ENCODE measurements around the gene SURF1. TPM values are rescaled to one million over a fixed set of nuclear protein-coding genes. Genes with fewer than 3 reads are reported as not detected.
"Not testable (repeated sequence)": the region's sequence is repeated elsewhere in the genome, so short reads cannot be mapped to it uniquely, and the experiment has no call there.

The SURF1 gene
- total and polyA plus RNA-seq, 5 donors from 2014 or later: 41.8 to 120 (median 115) TPM

DNA sequence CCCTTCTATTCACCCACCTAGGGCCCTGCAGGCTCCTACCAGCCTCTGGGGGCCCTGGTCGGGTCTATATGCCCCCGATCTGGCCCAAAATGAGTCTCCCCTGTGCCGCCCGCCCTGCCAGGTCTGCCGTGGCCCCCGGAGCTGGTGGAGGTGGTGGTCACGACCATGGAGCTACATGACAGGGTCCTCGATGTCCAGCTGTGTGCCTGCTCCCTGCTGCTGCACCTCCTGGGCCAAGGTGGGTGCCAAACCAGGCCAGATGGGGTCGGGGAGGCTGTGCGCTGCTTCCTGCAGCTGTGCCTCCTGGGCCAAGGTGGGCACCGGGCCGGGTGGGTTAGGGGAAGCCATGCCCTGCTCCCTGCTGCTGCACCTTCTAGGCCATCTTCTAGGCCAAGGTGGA, 44.0 kb upstream of the SURF1 start:
- H3K9me3 ChIP-seq (ENCODE audit: control insufficient read depth in 2 of 2, low read length in 2 of 2): no peaks in the 10 kb centered on the region
- Mint-ChIP-seq H3K27me3 (no peaks in the 10 kb centered on the region), H3K27ac (no peak overlapping the region), H3K36me3 (no peaks in the 10 kb centered on the region), H3K4me1 (peaks cover 0 to 4% (median 4%) of the 10 kb centered on the region in 4 donors), H3K4me3 (no peak overlapping the region), H3K9me3 (no peaks in the 10 kb centered on the region)
- H3K36me3 ChIP-seq (ENCODE audit: control insufficient read depth, insufficient read depth, low read length): peaks cover 2% of the 10 kb centered on the region
- H3K4me1 ChIP-seq (ENCODE audit: control insufficient read depth, insufficient read depth, low read length, poor library complexity, severe bottlenecking): no peaks in the 10 kb centered on the region
- H3K4me3 ChIP-seq (ENCODE audit: low read depth, low read length): no peak overlapping the region
- ATAC-seq (ENCODE audit: low read depth in 2 of 2): no peak
- no peak for DNase-seq
- H3K27ac ChIP-seq (ENCODE audit: insufficient read depth, low read length, poor library complexity, severe bottlenecking): no peak overlapping the region
- H3K27me3 ChIP-seq (ENCODE audit: control insufficient read depth, insufficient read depth, low read length): no peaks in the 10 kb centered on the region

DNA sequence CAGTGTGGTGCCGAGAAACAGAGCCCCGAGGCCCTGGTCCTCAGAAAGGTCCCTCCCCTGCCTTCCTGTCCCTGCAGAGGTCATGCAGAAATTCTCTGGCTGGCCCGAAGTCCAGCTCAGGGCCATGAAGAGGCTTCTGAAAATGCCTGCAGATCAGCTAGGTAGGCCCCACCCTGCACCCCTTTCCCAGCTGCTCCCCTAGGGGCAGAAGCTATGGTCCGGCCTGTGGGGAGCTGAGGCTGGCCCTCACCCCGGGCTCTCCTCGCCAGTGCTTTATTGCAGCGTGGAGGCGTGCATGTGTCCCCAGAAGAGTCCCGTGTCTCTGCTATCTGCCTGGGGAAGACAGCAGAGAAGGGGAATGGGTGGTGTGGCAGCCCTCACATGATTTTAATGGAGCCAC, 41.6 kb upstream of the SURF1 start:
- peaks cover 4% of the 10 kb centered on the region for H3K27me3 Mint-ChIP-seq
- no peak overlapping the region for H3K27ac ChIP-seq (ENCODE audit: insufficient read depth, low read length, poor library complexity, severe bottlenecking)
- H3K36me3 Mint-ChIP-seq: no peaks in the 10 kb centered on the region
- H3K9me3 Mint-ChIP-seq: no peaks in the 10 kb centered on the region
- H3K36me3 ChIP-seq (ENCODE audit: control insufficient read depth, insufficient read depth, low read length): no peaks in the 10 kb centered on the region
- peaks cover 0 to 4% (median 0%) of the 10 kb centered on the region in 4 donors for H3K4me1 Mint-ChIP-seq
- H3K27ac Mint-ChIP-seq: no peak overlapping the region
- H3K4me1 ChIP-seq (ENCODE audit: control insufficient read depth, insufficient read depth, low read length, poor library complexity, severe bottlenecking): no peaks in the 10 kb centered on the region
- no peaks in the 10 kb centered on the region for H3K27me3 ChIP-seq (ENCODE audit: control insufficient read depth, insufficient read depth, low read length)
- no peak overlapping the region for H3K4me3 ChIP-seq (ENCODE audit: low read depth, low read length)
- no peak overlapping the region for H3K4me3 Mint-ChIP-seq
- no peak for ATAC-seq (ENCODE audit: low read depth in 2 of 2)
- H3K9me3 ChIP-seq (ENCODE audit: control insufficient read depth in 2 of 2, low read length in 2 of 2): no peaks in the 10 kb centered on the region
- no peak for DNase-seq

DNA sequence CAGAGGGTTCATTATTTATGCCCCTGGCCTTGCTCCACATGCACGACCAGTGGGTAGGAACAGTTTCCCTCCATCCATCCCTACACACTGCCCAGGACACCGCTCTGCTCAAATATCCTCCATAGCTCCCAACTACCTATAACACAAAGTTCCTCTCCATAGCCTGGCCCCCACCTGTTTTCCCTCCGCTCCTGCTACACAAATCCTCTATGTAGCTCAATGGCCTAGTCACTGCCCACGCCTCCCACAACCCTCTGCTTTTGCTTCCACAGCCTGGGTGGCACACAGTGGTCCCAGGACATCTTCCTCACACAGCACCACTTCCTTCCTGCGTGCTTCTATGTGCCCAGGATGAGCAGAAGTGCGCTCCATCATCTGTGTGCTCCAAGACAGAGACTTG, 41.1 kb upstream of the SURF1 start:
- H3K27me3 Mint-ChIP-seq: peaks cover 4% of the 10 kb centered on the region
- DNase-seq (no peak), ATAC-seq (ENCODE audit: low read depth in 2 of 2) (no peak)
- no peaks in the 10 kb centered on the region for H3K27me3 ChIP-seq (ENCODE audit: control insufficient read depth, insufficient read depth, low read length)
- no peaks in the 10 kb centered on the region for H3K9me3 Mint-ChIP-seq
- no peaks in the 10 kb centered on the region for H3K36me3 ChIP-seq (ENCODE audit: control insufficient read depth, insufficient read depth, low read length)
- no peaks in the 10 kb centered on the region for H3K4me1 ChIP-seq (ENCODE audit: control insufficient read depth, insufficient read depth, low read length, poor library complexity, severe bottlenecking)
- H3K36me3 Mint-ChIP-seq: no peaks in the 10 kb centered on the region
- H3K27ac Mint-ChIP-seq: peak overlapping the region in 1 of 3 donors; percentile 78
- no peak overlapping the region for H3K4me3 Mint-ChIP-seq
- no peaks in the 10 kb centered on the region for H3K9me3 ChIP-seq (ENCODE audit: control insufficient read depth in 2 of 2, low read length in 2 of 2)
- no peak overlapping the region for H3K27ac ChIP-seq (ENCODE audit: insufficient read depth, low read length, poor library complexity, severe bottlenecking)
- H3K4me1 Mint-ChIP-seq: peaks cover 0 to 4% (median 0%) of the 10 kb centered on the region in 4 donors
- no peak overlapping the region for H3K4me3 ChIP-seq (ENCODE audit: low read depth, low read length)

DNA sequence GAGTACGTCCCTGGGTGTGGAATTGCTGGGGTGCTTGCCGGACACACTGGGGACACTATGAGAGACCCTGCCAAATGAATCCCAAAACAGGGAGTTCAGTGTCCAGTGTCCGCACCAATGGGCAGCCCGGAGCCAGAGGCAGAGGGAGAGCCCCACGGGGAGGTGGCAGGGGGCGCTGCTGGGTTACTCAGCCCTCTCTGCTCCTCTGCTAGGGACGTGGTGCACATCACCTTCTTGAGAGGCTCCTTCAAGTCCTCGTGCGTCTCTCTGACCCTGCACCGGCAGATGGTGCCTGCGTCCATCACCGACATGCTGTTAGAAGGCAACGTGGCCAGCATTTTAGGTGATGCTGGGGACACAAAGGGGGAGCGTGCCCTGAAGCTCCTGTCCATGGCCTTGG, 40.7 kb upstream of the SURF1 start:
- Mint-ChIP-seq H3K27ac (no peak overlapping the region), H3K36me3 (no peaks in the 10 kb centered on the region), H3K9me3 (no peaks in the 10 kb centered on the region), H3K4me1 (peaks cover 0 to 4% (median 0%) of the 10 kb centered on the region in 4 donors), H3K4me3 (no peak overlapping the region), H3K27me3 (peaks cover 4% of the 10 kb centered on the region)
- Histone ChIP-seq H3K27ac (ENCODE audit: insufficient read depth, low read length, poor library complexity, severe bottlenecking) (no peak overlapping the region), H3K27me3 (ENCODE audit: control insufficient read depth, insufficient read depth, low read length) (no peaks in the 10 kb centered on the region), H3K36me3 (ENCODE audit: control insufficient read depth, insufficient read depth, low read length) (no peaks in the 10 kb centered on the region), H3K4me3 (ENCODE audit: low read depth, low read length) (no peak overlapping the region), H3K4me1 (ENCODE audit: control insufficient read depth, insufficient read depth, low read length, poor library complexity, severe bottlenecking) (no peaks in the 10 kb centered on the region), H3K9me3 (ENCODE audit: control insufficient read depth in 2 of 2, low read length in 2 of 2) (no peaks in the 10 kb centered on the region)
- DNase-seq: no peak
- ATAC-seq (ENCODE audit: low read depth in 2 of 2): no peak

DNA sequence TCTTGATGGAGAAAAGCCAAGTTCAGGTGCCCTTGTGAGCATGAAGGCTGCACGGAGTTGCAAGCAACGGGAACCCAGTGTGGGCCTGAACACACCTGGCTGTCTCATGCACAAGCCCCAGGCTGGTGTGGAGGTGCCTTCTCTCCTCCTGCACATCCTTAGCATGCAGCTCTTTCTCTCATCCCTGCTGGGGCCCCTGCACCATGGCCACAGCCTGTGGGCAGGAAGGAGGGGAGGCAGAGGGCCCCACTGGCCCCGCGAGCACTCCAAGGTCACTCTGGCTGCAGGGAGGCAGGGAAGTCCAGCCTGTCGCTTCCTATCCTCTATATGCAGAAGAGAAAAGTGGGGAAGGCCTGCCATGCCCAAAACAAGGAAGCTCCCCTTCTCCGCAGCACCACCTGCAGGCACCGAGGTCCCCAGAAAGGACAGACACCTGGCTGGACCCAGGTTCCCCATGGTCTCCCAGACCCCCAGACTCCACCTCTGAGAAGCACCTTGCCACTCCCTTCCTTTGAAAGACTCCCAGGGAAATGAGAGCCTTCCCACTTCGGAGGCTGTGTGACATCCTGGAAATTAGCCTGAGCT, 38.5 kb upstream of the SURF1 start:
- H3K4me1 ChIP-seq (ENCODE audit: control insufficient read depth, insufficient read depth, low read length, poor library complexity, severe bottlenecking): no peaks in the 10 kb centered on the region
- no peak overlapping the region for H3K4me3 ChIP-seq (ENCODE audit: low read depth, low read length)
- no peak overlapping the region for H3K27ac Mint-ChIP-seq
- H3K9me3 Mint-ChIP-seq: no peaks in the 10 kb centered on the region
- no peaks in the 10 kb centered on the region for H3K36me3 Mint-ChIP-seq
- DNase-seq: no peak
- H3K4me1 Mint-ChIP-seq: peaks cover 0 to 4% (median 0%) of the 10 kb centered on the region in 4 donors
- H3K27me3 ChIP-seq (ENCODE audit: control insufficient read depth, insufficient read depth, low read length): no peaks in the 10 kb centered on the region
- ATAC-seq (ENCODE audit: low read depth in 2 of 2): no peak
- no peaks in the 10 kb centered on the region for H3K36me3 ChIP-seq (ENCODE audit: control insufficient read depth, insufficient read depth, low read length)
- no peak overlapping the region for H3K27ac ChIP-seq (ENCODE audit: insufficient read depth, low read length, poor library complexity, severe bottlenecking)
- H3K4me3 Mint-ChIP-seq: no peak overlapping the region
- no peaks in the 10 kb centered on the region for H3K9me3 ChIP-seq (ENCODE audit: control insufficient read depth in 2 of 2, low read length in 2 of 2)
- H3K27me3 Mint-ChIP-seq: peaks cover 4% of the 10 kb centered on the region

DNA sequence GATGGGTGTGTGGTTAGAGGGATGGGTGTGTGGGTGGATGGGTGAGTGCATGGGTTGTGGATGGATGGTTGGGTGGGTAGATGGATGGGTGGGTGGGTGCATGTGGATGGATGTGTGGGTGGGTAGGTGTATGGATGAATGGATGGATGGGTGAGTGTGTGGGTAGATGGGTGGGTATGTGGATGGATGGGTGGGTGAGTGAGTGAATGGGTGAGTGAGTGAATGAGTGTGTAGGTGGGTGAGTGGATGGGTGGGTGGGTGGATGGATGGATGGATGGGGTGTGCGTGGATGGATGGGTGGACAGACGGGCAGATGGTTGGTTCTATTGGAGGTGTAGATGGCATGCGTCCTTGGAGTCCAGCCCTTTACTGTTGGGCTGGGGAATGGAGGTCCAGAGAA, 37.1 kb upstream of the SURF1 start:
- Histone ChIP-seq H3K9me3 (ENCODE audit: control insufficient read depth in 2 of 2, low read length in 2 of 2) (no peaks in the 10 kb centered on the region), H3K27me3 (ENCODE audit: control insufficient read depth, insufficient read depth, low read length) (no peaks in the 10 kb centered on the region), H3K4me1 (ENCODE audit: control insufficient read depth, insufficient read depth, low read length, poor library complexity, severe bottlenecking) (no peaks in the 10 kb centered on the region), H3K4me3 (ENCODE audit: low read depth, low read length) (no peak overlapping the region), H3K36me3 (ENCODE audit: control insufficient read depth, insufficient read depth, low read length) (no peaks in the 10 kb centered on the region), H3K27ac (ENCODE audit: insufficient read depth, low read length, poor library complexity, severe bottlenecking) (no peak overlapping the region)
- no peak overlapping the region for H3K27ac Mint-ChIP-seq
- ATAC-seq (ENCODE audit: low read depth in 2 of 2) (no peak), DNase-seq (no peak)
- H3K36me3 Mint-ChIP-seq: no peaks in the 10 kb centered on the region
- H3K27me3 Mint-ChIP-seq: peaks cover 4% of the 10 kb centered on the region
- H3K9me3 Mint-ChIP-seq: peaks cover 0 to 1% (median 0%) of the 10 kb centered on the region in 7 donors
- peaks cover 0 to 4% (median 0%) of the 10 kb centered on the region in 4 donors for H3K4me1 Mint-ChIP-seq
- H3K4me3 Mint-ChIP-seq: no peak overlapping the region

DNA sequence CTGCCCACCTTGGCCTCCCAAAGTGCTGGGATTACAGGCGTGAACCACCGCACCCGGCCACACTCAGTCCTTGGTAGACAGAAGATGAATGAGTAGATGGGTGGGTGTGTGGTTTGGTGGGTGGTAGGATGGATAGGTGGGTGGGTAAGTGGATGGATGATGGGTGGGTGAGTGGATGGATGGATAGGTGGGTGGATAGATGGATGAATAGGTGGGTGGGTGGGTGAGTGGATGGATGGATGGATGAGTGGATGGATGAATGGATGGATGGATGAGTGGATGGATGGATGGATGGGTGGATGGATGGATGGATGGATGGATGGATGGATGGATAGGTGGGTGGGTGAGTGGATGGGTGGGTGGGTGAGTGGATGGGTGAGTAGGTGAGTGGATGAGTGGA, 36.0 kb upstream of the SURF1 start:
- not testable (repeated sequence) for H3K4me3 Mint-ChIP-seq; H3K4me1 Mint-ChIP-seq; H3K27ac Mint-ChIP-seq; ATAC-seq (ENCODE audit: low read depth in 2 of 2); H3K27me3 ChIP-seq (ENCODE audit: control insufficient read depth, insufficient read depth, low read length); H3K27ac ChIP-seq (ENCODE audit: insufficient read depth, low read length, poor library complexity, severe bottlenecking); H3K36me3 ChIP-seq (ENCODE audit: control insufficient read depth, insufficient read depth, low read length); H3K4me1 ChIP-seq (ENCODE audit: control insufficient read depth, insufficient read depth, low read length, poor library complexity, severe bottlenecking); H3K9me3 ChIP-seq (ENCODE audit: control insufficient read depth in 2 of 2, low read length in 2 of 2); DNase-seq; H3K36me3 Mint-ChIP-seq; H3K9me3 Mint-ChIP-seq; H3K4me3 ChIP-seq (ENCODE audit: low read depth, low read length); H3K27me3 Mint-ChIP-seq

DNA sequence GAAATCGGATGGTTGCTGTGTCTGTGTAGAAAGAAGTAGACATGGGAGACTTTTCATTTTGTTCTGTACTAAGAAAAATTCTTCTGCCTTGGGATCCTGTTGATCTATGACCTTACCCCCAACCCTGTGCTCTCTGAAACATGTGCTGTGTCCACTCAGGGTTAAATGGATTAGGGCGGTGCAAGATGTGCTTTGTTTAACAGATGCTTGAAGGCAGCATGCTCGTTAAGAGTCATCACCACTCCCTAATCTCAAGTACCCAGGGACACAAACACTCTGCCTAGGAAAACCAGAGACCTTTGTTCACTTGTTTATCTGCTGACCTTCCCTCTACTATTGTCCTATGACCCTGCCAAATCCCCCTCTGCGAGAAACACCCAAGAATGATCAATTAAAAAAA, 35.2 kb upstream of the SURF1 start:
- not testable (repeated sequence) for H3K27me3 Mint-ChIP-seq; H3K9me3 ChIP-seq (ENCODE audit: control insufficient read depth in 2 of 2, low read length in 2 of 2); H3K36me3 ChIP-seq (ENCODE audit: control insufficient read depth, insufficient read depth, low read length); H3K4me3 ChIP-seq (ENCODE audit: low read depth, low read length); ATAC-seq (ENCODE audit: low read depth in 2 of 2); H3K4me1 Mint-ChIP-seq; H3K9me3 Mint-ChIP-seq; H3K27ac ChIP-seq (ENCODE audit: insufficient read depth, low read length, poor library complexity, severe bottlenecking); H3K4me1 ChIP-seq (ENCODE audit: control insufficient read depth, insufficient read depth, low read length, poor library complexity, severe bottlenecking); H3K36me3 Mint-ChIP-seq; H3K4me3 Mint-ChIP-seq; H3K27me3 ChIP-seq (ENCODE audit: control insufficient read depth, insufficient read depth, low read length); DNase-seq; H3K27ac Mint-ChIP-seq

Data from CD4-positive, CD25-positive, alpha-beta regulatory T cell (primary cell).